OCI-LY7 (cell line): Measurements from ENCODE around the gene MIPEP. TPM values are rescaled to one million over a fixed set of nuclear protein-coding genes. Genes with fewer than 3 reads are reported as not detected.

ENCODE experiments used
- BruUV-seq: library from RNA; stranded (reverse); fragments of 400-500 nt; replicated peaks from 2 replicates; lab custom pipeline; 2021; lab: Mats Ljungman, UMichigan
- CTCF ChIA-PET: fragments of 300-600 bp; sonication (Branson Sonifier 250); formaldehyde crosslinking; loops from one replicate; lab custom pipeline; 2022; ENCODE audit warnings: antibody characterized with exemption; ENCODE audit not compliant: unreplicated experiment; lab: Charles Lee
- POLR2A ChIA-PET: fragments of 300-600 bp; sonication (Branson Sonifier 250); formaldehyde crosslinking; loops from one replicate; lab custom pipeline; 2022; ENCODE audit warnings: antibody characterized with exemption; lab: Charles Lee
- DNase-seq: peaks from one replicate; pipeline ENCODE4 v3.0.0-alpha.2; 2015; ENCODE audit warnings: low spot score
- H2AFZ ChIP-seq: fragments of 200-600 bp; sonication (generic), shearing (Covaris generic); 2 replicates; pipeline ENCODE4 v1.6.1; 2014; ENCODE audit warnings: mild to moderate bottlenecking, antibody characterized with exemption, low read length, moderate library complexity
- H3K27ac ChIP-seq: fragments of 200-600 bp; sonication (generic); 2 replicates; pipeline ENCODE4 v1.5.1; 2014; ENCODE audit warnings: mixed run types, low read depth, mild to moderate bottlenecking, moderate library complexity, low read length, inconsistent platforms; ENCODE audit not compliant: poor library complexity, severe bottlenecking
- H3K36me3 ChIP-seq: fragments of 200-600 bp; sonication (generic); 2 replicates; pipeline ENCODE4 v1.6.1; 2014; ENCODE audit warnings: mild to moderate bottlenecking, antibody characterized with exemption, low read length, moderate library complexity, mixed read lengths; ENCODE audit not compliant: insufficient read depth
- H3K4me1 ChIP-seq: fragments of 200-600 bp; sonication (generic); 2 replicates; pipeline ENCODE4 v1.5.1; 2014; ENCODE audit warnings: mild to moderate bottlenecking, low read length; ENCODE audit not compliant: insufficient read depth, poor library complexity, severe bottlenecking
- H3K4me2 ChIP-seq: fragments of 200-600 bp; sonication (generic); 2 replicates; pipeline ENCODE4 v1.6.1; 2014; ENCODE audit warnings: mild to moderate bottlenecking, low read length
- H3K4me3 ChIP-seq: fragments of 200-600 bp; sonication (generic); 2 replicates; pipeline ENCODE4 v1.5.1; 2014; ENCODE audit warnings: mild to moderate bottlenecking, low read depth, low read length; ENCODE audit not compliant: poor library complexity, severe bottlenecking
- H3K79me2 ChIP-seq: fragments of 200-600 bp; sonication (generic); 2 replicates; pipeline ENCODE4 v1.6.1; 2016; ENCODE audit warnings: low read depth, mild to moderate bottlenecking, low read length, moderate library complexity, mixed read lengths; ENCODE audit not compliant: insufficient read depth
- H3K9me2 ChIP-seq: fragments of 200-600 bp; sonication (generic); 2 replicates; pipeline ENCODE4 v1.6.1; 2016; ENCODE audit warnings: mild to moderate bottlenecking, low read length, mixed read lengths; ENCODE audit not compliant: insufficient read depth
- H3K9me3 ChIP-seq: fragments of 200-600 bp; sonication (generic); 2 replicates; pipeline ENCODE4 v1.6.1; 2014; ENCODE audit warnings: mild to moderate bottlenecking, mixed run types, low read length, mixed read lengths
- H4K20me1 ChIP-seq: fragments of 200-600 bp; sonication (generic); 2 replicates; pipeline ENCODE4 v1.6.1; 2014; ENCODE audit warnings: mild to moderate bottlenecking, antibody characterized with exemption, low read length, moderate library complexity, mixed read lengths; ENCODE audit not compliant: insufficient read depth
- EZH2phosphoT487 ChIP-seq: fragments of 200-600 bp; sonication (generic); IDR thresholded peaks from 2 replicates; pipeline ENCODE4 v1.6.1; 2018; ENCODE audit warnings: low read depth, borderline replicate concordance, mild to moderate bottlenecking, mixed run types, antibody characterized with exemption, low read length, moderate library complexity, mixed read lengths
- intact Hi-C: fragments of 100-400 bp; cut with micrococcal nuclease; formaldehyde crosslinking; loops from one replicate; pipeline ENCODE4 v1.10.0; 2022; ENCODE audit not compliant: unreplicated experiment
- total RNA-seq, 2 experiments: library from RNA; depleted of rRNA in 1 of 2; stranded (reverse); fragments of >200 nt in 1 of 2; shearing (Covaris generic) in 1 of 2; gene quantifications; 2 replicates each; pipeline ENCODE4 v1.2.3, GENCODE V29; 2014 to 2022
- TF ChIP-seq, protein P1 (sequence below): fragments of 200-600 bp; sonication (generic); conservative IDR thresholded peaks from 2 replicates; pipeline ENCODE4 v1.5.1; 2014; ENCODE audit warnings: mild to moderate bottlenecking, antibody characterized with exemption, low read length, moderate library complexity, mixed read lengths

The MIPEP gene
- total RNA-seq, 2 experiments from 2014 or later: 13.5 to 15.7 TPM

DNA sequence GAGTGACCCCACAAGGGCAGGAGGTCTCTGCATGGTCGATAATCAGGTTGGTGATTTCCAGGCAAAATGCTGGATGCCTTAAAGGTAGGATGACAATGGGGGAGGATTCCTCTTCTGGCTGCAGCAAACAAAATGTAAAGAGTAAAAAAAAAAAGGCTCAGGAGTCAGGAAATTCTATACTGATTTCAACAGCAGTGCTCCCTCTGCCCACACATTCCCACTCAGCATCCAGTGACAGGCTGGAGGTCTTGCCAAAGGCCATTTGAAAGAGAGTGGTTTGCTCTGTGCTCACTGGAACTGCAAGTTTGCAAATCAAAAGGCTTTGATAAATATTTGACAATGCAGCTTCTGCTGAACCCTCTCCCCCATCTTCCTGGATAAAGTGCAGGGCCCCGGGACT, 183.6 kb downstream of the MIPEP start:
- Histone ChIP-seq H3K9me3 (no peaks in the 10 kb centered on the region), H3K4me1 (no peaks in the 10 kb centered on the region), H4K20me1 (no peaks in the 10 kb centered on the region), H3K36me3 (no peaks in the 10 kb centered on the region), H2AFZ (no peak overlapping the region), H3K4me3 (no peak overlapping the region), H3K9me2 (no peaks in the 10 kb centered on the region), H3K79me2 (no peaks in the 10 kb centered on the region), H3K4me2 (no peak overlapping the region), H3K27ac (no peak overlapping the region)
- BruUV-seq: no TSS peak
- CTCF ChIA-PET: no interaction called here
- POLR2A ChIA-PET: no interaction called here
- intact Hi-C loops: no loop called here
- DNase-seq: no peak
- TF ChIP-seq, protein P1, sequence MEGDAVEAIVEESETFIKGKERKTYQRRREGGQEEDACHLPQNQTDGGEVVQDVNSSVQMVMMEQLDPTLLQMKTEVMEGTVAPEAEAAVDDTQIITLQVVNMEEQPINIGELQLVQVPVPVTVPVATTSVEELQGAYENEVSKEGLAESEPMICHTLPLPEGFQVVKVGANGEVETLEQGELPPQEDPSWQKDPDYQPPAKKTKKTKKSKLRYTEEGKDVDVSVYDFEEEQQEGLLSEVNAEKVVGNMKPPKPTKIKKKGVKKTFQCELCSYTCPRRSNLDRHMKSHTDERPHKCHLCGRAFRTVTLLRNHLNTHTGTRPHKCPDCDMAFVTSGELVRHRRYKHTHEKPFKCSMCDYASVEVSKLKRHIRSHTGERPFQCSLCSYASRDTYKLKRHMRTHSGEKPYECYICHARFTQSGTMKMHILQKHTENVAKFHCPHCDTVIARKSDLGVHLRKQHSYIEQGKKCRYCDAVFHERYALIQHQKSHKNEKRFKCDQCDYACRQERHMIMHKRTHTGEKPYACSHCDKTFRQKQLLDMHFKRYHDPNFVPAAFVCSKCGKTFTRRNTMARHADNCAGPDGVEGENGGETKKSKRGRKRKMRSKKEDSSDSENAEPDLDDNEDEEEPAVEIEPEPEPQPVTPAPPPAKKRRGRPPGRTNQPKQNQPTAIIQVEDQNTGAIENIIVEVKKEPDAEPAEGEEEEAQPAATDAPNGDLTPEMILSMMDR: no peak
- TF ChIP-seq EZH2phosphoT487: no peak

DNA sequence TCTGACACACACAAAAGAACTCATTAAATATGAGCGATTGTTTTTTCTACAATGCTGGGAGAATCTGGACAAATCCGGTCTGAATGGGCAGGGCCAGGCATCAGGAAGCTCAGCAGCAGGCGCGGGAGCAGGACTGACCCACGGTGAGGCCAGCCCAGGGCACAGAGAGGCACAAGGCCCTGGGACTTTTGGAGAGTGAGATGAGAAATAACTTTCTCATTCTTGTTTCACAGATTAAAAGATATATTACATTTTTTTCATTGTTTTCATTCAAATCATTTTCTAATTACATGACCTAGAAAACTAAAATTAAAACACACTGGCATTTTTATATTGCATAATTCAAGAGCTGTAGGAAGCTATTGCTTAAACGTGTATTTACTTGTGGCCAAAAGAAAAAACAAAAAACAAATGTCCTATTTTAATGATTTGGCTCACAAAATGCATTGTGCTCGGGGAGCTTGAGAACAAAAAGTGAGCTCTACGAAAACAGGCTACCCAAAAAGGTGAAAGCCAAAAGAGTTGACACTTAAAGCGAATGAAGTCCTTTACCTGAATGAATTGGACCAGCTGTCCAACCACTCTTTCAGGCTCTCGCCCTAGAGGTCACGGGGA, 185.8 kb downstream of the MIPEP start:
- POLR2A ChIA-PET: no interaction called here
- Histone ChIP-seq H3K9me3 (no peaks in the 10 kb centered on the region), H3K79me2 (no peaks in the 10 kb centered on the region), H3K27ac (no peak overlapping the region), H4K20me1 (no peaks in the 10 kb centered on the region), H3K4me1 (no peaks in the 10 kb centered on the region), H3K4me3 (no peak overlapping the region), H3K4me2 (no peak overlapping the region), H3K9me2 (no peaks in the 10 kb centered on the region), H2AFZ (no peak overlapping the region), H3K36me3 (no peaks in the 10 kb centered on the region)
- BruUV-seq: no TSS peak
- intact Hi-C loops: no loop called here
- TF ChIP-seq, protein P1: no peak
- TF ChIP-seq EZH2phosphoT487: no peak
- DNase-seq: no peak
- CTCF ChIA-PET: no interaction called here

DNA sequence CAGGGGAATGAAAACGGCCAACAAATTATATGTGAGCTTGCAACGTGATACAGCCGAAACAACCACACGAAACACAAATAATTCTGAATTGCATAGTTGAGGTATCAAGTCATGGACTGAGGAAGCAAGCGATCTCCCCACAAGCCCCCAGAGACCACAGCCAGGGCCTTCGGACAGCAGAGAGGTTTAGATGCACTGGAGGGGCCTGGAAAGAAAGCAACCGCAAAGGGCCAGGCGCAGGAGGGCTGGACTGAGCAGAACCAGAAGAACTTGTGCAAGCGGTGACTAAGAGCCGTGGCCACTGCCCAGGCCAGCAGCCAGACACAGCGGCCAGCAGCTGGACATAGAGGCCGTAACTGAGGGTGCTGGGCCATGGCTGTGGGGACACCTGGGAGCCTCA, 187.6 kb downstream of the MIPEP start:
- Histone ChIP-seq H3K4me3 (no peak overlapping the region), H3K9me2 (no peaks in the 10 kb centered on the region), H3K36me3 (no peaks in the 10 kb centered on the region), H2AFZ (no peak overlapping the region), H3K79me2 (no peaks in the 10 kb centered on the region), H3K9me3 (no peaks in the 10 kb centered on the region), H3K27ac (no peak overlapping the region), H3K4me1 (no peaks in the 10 kb centered on the region), H4K20me1 (no peaks in the 10 kb centered on the region), H3K4me2 (no peak overlapping the region)
- CTCF ChIA-PET: no interaction called here
- no peak for DNase-seq
- BruUV-seq: no TSS peak
- intact Hi-C loops: no loop called here
- TF ChIP-seq, protein P1: no peak
- no peak for TF ChIP-seq EZH2phosphoT487
- POLR2A ChIA-PET: interaction anchor here (0.5 kb wide), 1 partner anchor 981 kb away, joined by 4 read pairs; no protein-coding TSS in a partner anchor
